CD4-positive, alpha-beta T cell (primary cell): ENCODE results near the gene HIVEP3. TPM values are rescaled to one million over a fixed set of nuclear protein-coding genes. Genes with fewer than 3 reads are reported as not detected.

Experiments
- ATAC-seq: fragments of 200-7000 bp; cut with Tn5 transposase; one replicate; pipeline ENCODE4 v1.10.0; 2022; ENCODE audit warnings: mild to moderate bottlenecking; ENCODE audit not compliant: poor library complexity
- CTCF ChIA-PET: fragments of 350-600 bp; sonication (Branson Sonifier 250); formaldehyde crosslinking; loops from one replicate; lab custom pipeline; 2021; ENCODE audit warnings: antibody characterized with exemption, inconsistent platforms; lab: Charles Lee
- POLR2A ChIA-PET: fragments of 350-600 bp; sonication (Branson Sonifier 250); formaldehyde crosslinking; loops from one replicate; lab custom pipeline; 2021; ENCODE audit warnings: antibody characterized with exemption, inconsistent platforms; lab: Charles Lee
- DNase-seq, 14 experiments: peaks; one replicate each; pipeline ENCODE4 v3.0.0-alpha.2; 2013 to 2020; ENCODE audit warnings: mixed read lengths in 2 of 14
- H3K27ac ChIP-seq, 2 donors: one replicate each; pipeline versions ENCODE4 v1.5.1 to v1.7.0; 2013; ENCODE audit warnings: low read length in 2 of 2, low read depth in 1 of 2, mild to moderate bottlenecking in 1 of 2
- H3K27me3 ChIP-seq, 2 experiments: 1 replicate in 1 of 2; 2 replicates in 1 of 2; pipeline versions ENCODE4 v1.6.1 to v1.7.0; 2013; ENCODE audit warnings: low read length in 2 of 2, control low read depth in 1 of 2, mild to moderate bottlenecking in 1 of 2, moderate library complexity in 1 of 2; ENCODE audit not compliant: insufficient read depth in 2 of 2, control insufficient read depth in 1 of 2
- H3K36me3 ChIP-seq: one replicate; pipeline ENCODE4 v1.6.1; 2013; ENCODE audit warnings: low read length, control low read depth; ENCODE audit not compliant: insufficient read depth
- H3K4me1 ChIP-seq: one replicate; pipeline ENCODE4 v1.6.1; 2013; ENCODE audit warnings: low read length, control low read depth; ENCODE audit not compliant: insufficient read depth
- H3K4me3 ChIP-seq: one replicate; pipeline ENCODE4 v1.5.1; 2013; ENCODE audit warnings: mild to moderate bottlenecking, low read length, moderate library complexity
- H3K9me3 ChIP-seq, 2 experiments: 1 replicate in 1 of 2; 2 replicates in 1 of 2; pipeline versions ENCODE4 v1.6.1 to v1.7.0; 2013; ENCODE audit warnings: low read length in 2 of 2, mild to moderate bottlenecking in 2 of 2, control low read depth in 1 of 2, moderate library complexity in 1 of 2; ENCODE audit not compliant: control insufficient read depth in 1 of 2, insufficient read depth in 1 of 2
- H3K27ac Mint-ChIP-seq: one replicate; pipeline ENCODE4 v1.8.0; 2020; ENCODE audit warnings: mixed read lengths
- H3K27me3 Mint-ChIP-seq: one replicate; pipeline ENCODE4 v1.8.0; 2021; ENCODE audit warnings: mixed read lengths
- H3K36me3 Mint-ChIP-seq: one replicate; pipeline ENCODE4 v1.8.0; 2021; ENCODE audit warnings: low read depth, mixed read lengths
- H3K4me1 Mint-ChIP-seq: one replicate; pipeline ENCODE4 v1.8.0; 2021; ENCODE audit warnings: low read depth, mixed read lengths
- H3K4me3 Mint-ChIP-seq: one replicate; pipeline ENCODE4 v1.8.0; 2020; ENCODE audit warnings: mild to moderate bottlenecking, mixed read lengths
- H3K9me3 Mint-ChIP-seq: one replicate; pipeline ENCODE4 v1.8.0; 2020; ENCODE audit warnings: mixed read lengths
- intact Hi-C, 2 experiments: fragments of 100-400 bp; cut with DNase I in 1 of 2; cut with micrococcal nuclease in 1 of 2; formaldehyde crosslinking; loops; one replicate each; pipeline versions ENCODE4 v1.15.1 to v1.9.0; 2023 to 2025; cut with DNase I, micrococcal nuclease
- total RNA-seq, 174 experiments: library from RNA in 2 of 174; stranded (reverse) in 2 of 174; gene quantifications; one replicate each; pipeline ENCODE4 v1.2.3 and lab custom pipeline; 2021 to 2026
- TF ChIP-seq, protein P1 (sequence below): fragments of 200-600 bp; IDR thresholded peaks from one replicate; pipeline ENCODE4 v1.8.0; 2022; ENCODE audit warnings: antibody characterized with exemption, mild to moderate bottlenecking

Gene HIVEP3
- total RNA-seq, 2 experiments from 2014 or later = 5.1 to 5.4 TPM

DNA sequence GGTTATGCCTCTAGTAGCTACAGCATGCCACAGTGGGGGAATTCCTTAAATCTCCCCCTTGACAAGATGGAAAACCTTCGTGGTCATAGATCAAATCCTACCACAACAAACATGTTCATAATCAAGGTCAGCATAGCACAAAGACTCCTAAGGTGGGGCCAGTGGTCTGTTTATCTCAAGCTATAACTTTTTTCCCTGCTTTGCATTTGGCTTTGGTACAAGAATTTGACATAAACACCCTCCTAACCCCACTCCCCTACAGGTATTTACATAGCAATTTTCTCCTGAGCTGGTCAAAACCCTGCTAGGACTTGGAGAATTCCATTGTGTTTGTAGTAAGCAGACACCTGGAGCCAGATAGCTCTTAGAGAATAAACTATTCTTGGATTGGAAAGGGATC lies 58.5 kb downstream of the HIVEP3 start:
- TF ChIP-seq, protein P1, sequence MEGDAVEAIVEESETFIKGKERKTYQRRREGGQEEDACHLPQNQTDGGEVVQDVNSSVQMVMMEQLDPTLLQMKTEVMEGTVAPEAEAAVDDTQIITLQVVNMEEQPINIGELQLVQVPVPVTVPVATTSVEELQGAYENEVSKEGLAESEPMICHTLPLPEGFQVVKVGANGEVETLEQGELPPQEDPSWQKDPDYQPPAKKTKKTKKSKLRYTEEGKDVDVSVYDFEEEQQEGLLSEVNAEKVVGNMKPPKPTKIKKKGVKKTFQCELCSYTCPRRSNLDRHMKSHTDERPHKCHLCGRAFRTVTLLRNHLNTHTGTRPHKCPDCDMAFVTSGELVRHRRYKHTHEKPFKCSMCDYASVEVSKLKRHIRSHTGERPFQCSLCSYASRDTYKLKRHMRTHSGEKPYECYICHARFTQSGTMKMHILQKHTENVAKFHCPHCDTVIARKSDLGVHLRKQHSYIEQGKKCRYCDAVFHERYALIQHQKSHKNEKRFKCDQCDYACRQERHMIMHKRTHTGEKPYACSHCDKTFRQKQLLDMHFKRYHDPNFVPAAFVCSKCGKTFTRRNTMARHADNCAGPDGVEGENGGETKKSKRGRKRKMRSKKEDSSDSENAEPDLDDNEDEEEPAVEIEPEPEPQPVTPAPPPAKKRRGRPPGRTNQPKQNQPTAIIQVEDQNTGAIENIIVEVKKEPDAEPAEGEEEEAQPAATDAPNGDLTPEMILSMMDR = no peak
- ATAC-seq (no peak), DNase-seq (no peak)
- Histone ChIP-seq H3K27me3 (no peaks in the 10 kb centered on the region), H3K4me1 (peaks cover 8% of the 10 kb centered on the region), H3K27ac (no peak overlapping the region), H3K4me3 (no peak overlapping the region), H3K36me3 (no peaks in the 10 kb centered on the region), H3K9me3 (no peaks in the 10 kb centered on the region)
- POLR2A ChIA-PET = no interaction called here
- Mint-ChIP-seq H3K27ac (no peak overlapping the region), H3K4me3 (no peak overlapping the region), H3K36me3 (no peaks in the 10 kb centered on the region), H3K27me3 (no peaks in the 10 kb centered on the region), H3K9me3 (no peaks in the 10 kb centered on the region), H3K4me1 (peaks cover 15% of the 10 kb centered on the region)
- CTCF ChIA-PET = no interaction called here
- intact Hi-C loops = no loop called here

DNA sequence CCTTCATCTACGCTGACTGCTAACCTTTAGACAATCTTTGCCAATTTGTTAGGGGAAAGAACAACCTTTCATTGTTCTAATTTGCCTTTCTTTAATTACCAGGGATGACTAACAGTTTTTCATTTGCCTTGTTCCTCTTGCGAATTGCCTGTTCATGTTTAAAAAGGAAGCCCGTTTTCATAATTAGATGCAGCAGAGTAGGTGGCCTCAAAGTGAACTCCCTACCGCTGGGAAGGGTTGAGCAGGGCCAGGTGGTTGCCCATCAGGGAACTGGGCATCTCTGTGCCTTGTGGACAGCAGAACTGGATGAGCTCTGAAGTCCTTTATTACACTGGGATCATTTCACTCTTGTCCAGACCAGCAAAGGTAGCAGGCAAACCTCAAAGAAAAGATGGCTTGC lies 59.0 kb downstream of the HIVEP3 start:
- no peaks in the 10 kb centered on the region for H3K27me3 ChIP-seq
- no peak overlapping the region for H3K27ac ChIP-seq
- TF ChIP-seq, protein P1 = no peak
- Mint-ChIP-seq H3K9me3 (no peaks in the 10 kb centered on the region), H3K27ac (no peak overlapping the region), H3K4me1 (peaks cover 15% of the 10 kb centered on the region), H3K27me3 (no peaks in the 10 kb centered on the region), H3K4me3 (no peak overlapping the region), H3K36me3 (no peaks in the 10 kb centered on the region)
- no peaks in the 10 kb centered on the region for H3K9me3 ChIP-seq
- ChIA-PET CTCF (no interaction called here), POLR2A (no interaction called here)
- H3K4me3 ChIP-seq = no peak overlapping the region
- intact Hi-C loops = no loop called here
- H3K4me1 ChIP-seq = peaks cover 8% of the 10 kb centered on the region
- H3K36me3 ChIP-seq = no peaks in the 10 kb centered on the region
- DNase-seq = no peak
- no peak for ATAC-seq

DNA sequence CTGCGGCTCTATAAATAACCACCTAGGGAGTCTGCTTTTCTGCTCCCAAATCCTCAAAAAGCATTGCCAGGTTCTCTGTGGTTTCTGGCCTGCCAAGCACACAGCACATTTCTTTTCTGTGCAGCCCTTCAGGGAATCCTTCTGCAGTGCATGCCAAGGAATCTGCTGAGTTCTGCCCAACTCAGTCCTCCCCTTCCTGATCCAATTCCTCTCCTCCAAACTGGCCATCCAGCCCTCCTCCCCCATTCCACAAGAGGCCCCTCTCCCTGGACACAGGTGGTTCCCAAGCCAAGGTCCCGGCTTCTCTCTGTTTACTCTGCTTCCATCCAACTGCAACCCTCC lies 61.8 kb downstream of the HIVEP3 start:
- POLR2A ChIA-PET = no interaction called here
- no peak overlapping the region for H3K4me3 ChIP-seq
- Mint-ChIP-seq H3K4me3 (no peak overlapping the region), H3K36me3 (no peaks in the 10 kb centered on the region), H3K27me3 (no peaks in the 10 kb centered on the region), H3K4me1 (no peaks in the 10 kb centered on the region), H3K27ac (no peak overlapping the region), H3K9me3 (no peaks in the 10 kb centered on the region)
- H3K27ac ChIP-seq = no peak overlapping the region
- DNase-seq = no peak
- no peaks in the 10 kb centered on the region for H3K9me3 ChIP-seq
- intact Hi-C loops = no loop called here
- H3K27me3 ChIP-seq = peaks cover 0 to 2% of the 10 kb centered on the region in 2 experiments
- ATAC-seq = no peak
- H3K36me3 ChIP-seq = no peaks in the 10 kb centered on the region
- H3K4me1 ChIP-seq = no peaks in the 10 kb centered on the region
- CTCF ChIA-PET = no interaction called here
- TF ChIP-seq, protein P1 = no peak
